HepG2 (cell line): Measurements from ENCODE around the gene PAPPA. TPM values are rescaled to one million over a fixed set of nuclear protein-coding genes. Genes with fewer than 3 reads are reported as not detected.

Experiments used
- HNF4A ChIP-seq: sonication (generic); formaldehyde crosslinking; IDR thresholded peaks from 2 replicates; pipeline ENCODE4 v1.4.0; 2020; ENCODE audit warnings: missing genetic modification reagents
- PAX8 ChIP-seq: sonication (generic); formaldehyde crosslinking; IDR thresholded peaks from 2 replicates; pipeline ENCODE4 v1.8.0; 2022; ENCODE audit warnings: mild to moderate bottlenecking, missing genetic modification reagents, borderline replicate concordance
- RXRA ChIP-seq: sonication (generic); formaldehyde crosslinking; IDR thresholded peaks from 2 replicates; pipeline ENCODE4 v1.5.1; 2020; ENCODE audit warnings: missing genetic modification reagents
- TCF12 ChIP-seq, 2 experiments: fragments of 450-650 bp in 1 of 2; sonication (generic) in 1 of 2; formaldehyde crosslinking in 1 of 2; IDR thresholded peaks; 2 replicates each; pipeline versions ENCODE4 v1.6.1 to v1.8.0; 2017 to 2022; ENCODE audit warnings: antibody characterized with exemption in 1 of 2, mild to moderate bottlenecking in 1 of 2, missing genetic modification reagents in 1 of 2, moderate library complexity in 1 of 2
- TGIF2 ChIP-seq: IDR thresholded peaks from 2 replicates; pipeline ENCODE4 v1.6.1; 2016; ENCODE audit warnings: control low read depth, missing compliant biosample characterization
- ZNF713 ChIP-seq: sonication (generic); formaldehyde crosslinking; IDR thresholded peaks from 2 replicates; pipeline ENCODE4 v1.4.0; 2020; ENCODE audit warnings: mild to moderate bottlenecking, missing genetic modification reagents
- polyA plus RNA-seq, 8 experiments: library from polyadenylated mRNA; depleted of rRNA in 3 of 8; stranded (reverse) in 7 of 8; unstranded in 1 of 8; fragments of >200 nt; fragmentation: Illumina TruSeq in 4 of 8; extraction: Trizol in 4 of 8; gene quantifications; 2 replicates each; pipeline versions ENCODE4 v1.2.1 to v1.2.3, GENCODE V29; 2011 to 2016; ENCODE audit warnings: low read depth in 4 of 8, missing spikeins in 1 of 8, mixed read lengths in 1 of 8; ENCODE audit not compliant: insufficient read depth in 1 of 8
- total RNA-seq, 5 experiments: library from RNA; depleted of rRNA; stranded (reverse); fragments of >200 nt; fragmentation: Illumina TruSeq; extraction: Trizol; gene quantifications; 2 replicates each; pipeline ENCODE4 v1.2.3, GENCODE V29; 2016; ENCODE audit warnings: low read depth in 1 of 5
- TF ChIP-seq, protein P1 (sequence below), 2 experiments: IDR thresholded peaks; 2 replicates each; pipeline ENCODE4 v1.6.1; 2011 to 2012; ENCODE audit warnings: low read length in 2 of 2, borderline replicate concordance in 1 of 2, low read depth in 1 of 2, mild to moderate bottlenecking in 1 of 2, moderate library complexity in 1 of 2
- TF ChIP-seq, protein P2 (sequence below): IDR thresholded peaks from 2 replicates; pipeline ENCODE4 v1.4.0; 2020; ENCODE audit warnings: mild to moderate bottlenecking, missing genetic modification reagents
- TF ChIP-seq, protein P3 (sequence below): IDR thresholded peaks from 2 replicates; pipeline ENCODE4 v1.6.1; 2016; ENCODE audit warnings: missing compliant biosample characterization, missing genetic modification reagents, borderline replicate concordance

PAPPA gene
- total and polyA plus RNA-seq, 2 of the 13 experiments (the other 11 are each of a cell fraction or from before 2014, with no cell fraction given): 0.09 to 0.11 TPM

DNA sequence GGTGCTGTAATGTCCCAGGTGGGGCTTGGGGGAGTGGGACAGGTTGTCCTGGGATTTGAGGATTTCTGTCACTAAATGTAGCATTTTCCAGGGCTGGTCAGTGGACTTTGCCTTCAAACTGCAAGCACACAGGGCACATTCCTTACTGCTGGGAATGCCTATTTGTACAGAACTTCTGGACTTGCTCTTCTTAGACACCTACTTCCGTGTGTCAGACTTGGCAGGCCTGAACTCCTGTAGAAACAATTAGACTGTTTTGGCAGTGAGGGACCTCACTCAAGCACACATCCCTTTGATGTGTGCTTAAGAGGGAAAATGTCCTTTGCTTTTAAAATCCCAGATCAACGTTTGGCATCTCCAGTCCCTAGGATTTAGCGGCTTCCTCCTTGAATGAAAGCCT, 192.2 kb downstream of the PAPPA start (continued):
- TF ChIP-seq, protein P1, sequence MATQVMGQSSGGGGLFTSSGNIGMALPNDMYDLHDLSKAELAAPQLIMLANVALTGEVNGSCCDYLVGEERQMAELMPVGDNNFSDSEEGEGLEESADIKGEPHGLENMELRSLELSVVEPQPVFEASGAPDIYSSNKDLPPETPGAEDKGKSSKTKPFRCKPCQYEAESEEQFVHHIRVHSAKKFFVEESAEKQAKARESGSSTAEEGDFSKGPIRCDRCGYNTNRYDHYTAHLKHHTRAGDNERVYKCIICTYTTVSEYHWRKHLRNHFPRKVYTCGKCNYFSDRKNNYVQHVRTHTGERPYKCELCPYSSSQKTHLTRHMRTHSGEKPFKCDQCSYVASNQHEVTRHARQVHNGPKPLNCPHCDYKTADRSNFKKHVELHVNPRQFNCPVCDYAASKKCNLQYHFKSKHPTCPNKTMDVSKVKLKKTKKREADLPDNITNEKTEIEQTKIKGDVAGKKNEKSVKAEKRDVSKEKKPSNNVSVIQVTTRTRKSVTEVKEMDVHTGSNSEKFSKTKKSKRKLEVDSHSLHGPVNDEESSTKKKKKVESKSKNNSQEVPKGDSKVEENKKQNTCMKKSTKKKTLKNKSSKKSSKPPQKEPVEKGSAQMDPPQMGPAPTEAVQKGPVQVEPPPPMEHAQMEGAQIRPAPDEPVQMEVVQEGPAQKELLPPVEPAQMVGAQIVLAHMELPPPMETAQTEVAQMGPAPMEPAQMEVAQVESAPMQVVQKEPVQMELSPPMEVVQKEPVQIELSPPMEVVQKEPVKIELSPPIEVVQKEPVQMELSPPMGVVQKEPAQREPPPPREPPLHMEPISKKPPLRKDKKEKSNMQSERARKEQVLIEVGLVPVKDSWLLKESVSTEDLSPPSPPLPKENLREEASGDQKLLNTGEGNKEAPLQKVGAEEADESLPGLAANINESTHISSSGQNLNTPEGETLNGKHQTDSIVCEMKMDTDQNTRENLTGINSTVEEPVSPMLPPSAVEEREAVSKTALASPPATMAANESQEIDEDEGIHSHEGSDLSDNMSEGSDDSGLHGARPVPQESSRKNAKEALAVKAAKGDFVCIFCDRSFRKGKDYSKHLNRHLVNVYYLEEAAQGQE (IDR thresholded peaks at IDR 0.05; ENCODE audit: borderline replicate concordance in 1 of 2, low read depth in 1 of 2, low read length in 2 of 2): no peak
- TF ChIP-seq, protein P2, sequence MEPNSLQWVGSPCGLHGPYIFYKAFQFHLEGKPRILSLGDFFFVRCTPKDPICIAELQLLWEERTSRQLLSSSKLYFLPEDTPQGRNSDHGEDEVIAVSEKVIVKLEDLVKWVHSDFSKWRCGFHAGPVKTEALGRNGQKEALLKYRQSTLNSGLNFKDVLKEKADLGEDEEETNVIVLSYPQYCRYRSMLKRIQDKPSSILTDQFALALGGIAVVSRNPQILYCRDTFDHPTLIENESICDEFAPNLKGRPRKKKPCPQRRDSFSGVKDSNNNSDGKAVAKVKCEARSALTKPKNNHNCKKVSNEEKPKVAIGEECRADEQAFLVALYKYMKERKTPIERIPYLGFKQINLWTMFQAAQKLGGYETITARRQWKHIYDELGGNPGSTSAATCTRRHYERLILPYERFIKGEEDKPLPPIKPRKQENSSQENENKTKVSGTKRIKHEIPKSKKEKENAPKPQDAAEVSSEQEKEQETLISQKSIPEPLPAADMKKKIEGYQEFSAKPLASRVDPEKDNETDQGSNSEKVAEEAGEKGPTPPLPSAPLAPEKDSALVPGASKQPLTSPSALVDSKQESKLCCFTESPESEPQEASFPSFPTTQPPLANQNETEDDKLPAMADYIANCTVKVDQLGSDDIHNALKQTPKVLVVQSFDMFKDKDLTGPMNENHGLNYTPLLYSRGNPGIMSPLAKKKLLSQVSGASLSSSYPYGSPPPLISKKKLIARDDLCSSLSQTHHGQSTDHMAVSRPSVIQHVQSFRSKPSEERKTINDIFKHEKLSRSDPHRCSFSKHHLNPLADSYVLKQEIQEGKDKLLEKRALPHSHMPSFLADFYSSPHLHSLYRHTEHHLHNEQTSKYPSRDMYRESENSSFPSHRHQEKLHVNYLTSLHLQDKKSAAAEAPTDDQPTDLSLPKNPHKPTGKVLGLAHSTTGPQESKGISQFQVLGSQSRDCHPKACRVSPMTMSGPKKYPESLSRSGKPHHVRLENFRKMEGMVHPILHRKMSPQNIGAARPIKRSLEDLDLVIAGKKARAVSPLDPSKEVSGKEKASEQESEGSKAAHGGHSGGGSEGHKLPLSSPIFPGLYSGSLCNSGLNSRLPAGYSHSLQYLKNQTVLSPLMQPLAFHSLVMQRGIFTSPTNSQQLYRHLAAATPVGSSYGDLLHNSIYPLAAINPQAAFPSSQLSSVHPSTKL (CRISPR knock-in tag): peak; percentile 72
- TF ChIP-seq RXRA (no peak), HNF4A (CRISPR knock-in tag) (peak; percentile 65), TGIF2 (CRISPR knock-in tag) (no peak), PAX8 (no peak), TCF12 (IDR thresholded peaks at IDR 0.05) (no peak), TCF12 (CRISPR knock-in tag; IDR thresholded peaks at IDR 0.05) (no peak), ZNF713 (CRISPR knock-in tag) (no peak)
- TF ChIP-seq, protein P3, sequence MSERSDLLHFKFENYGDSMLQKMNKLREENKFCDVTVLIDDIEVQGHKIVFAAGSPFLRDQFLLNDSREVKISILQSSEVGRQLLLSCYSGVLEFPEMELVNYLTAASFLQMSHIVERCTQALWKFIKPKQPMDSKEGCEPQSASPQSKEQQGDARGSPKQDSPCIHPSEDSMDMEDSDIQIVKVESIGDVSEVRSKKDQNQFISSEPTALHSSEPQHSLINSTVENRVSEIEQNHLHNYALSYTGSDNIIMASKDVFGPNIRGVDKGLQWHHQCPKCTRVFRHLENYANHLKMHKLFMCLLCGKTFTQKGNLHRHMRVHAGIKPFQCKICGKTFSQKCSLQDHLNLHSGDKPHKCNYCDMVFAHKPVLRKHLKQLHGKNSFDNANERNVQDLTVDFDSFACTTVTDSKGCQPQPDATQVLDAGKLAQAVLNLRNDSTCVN (CRISPR knock-in tag): peak; percentile 25; the same call in 1 of the 2 replicates
